ENCODE data around the gene AP3B1. TPM values are rescaled to one million over a fixed set of nuclear protein-coding genes. Genes with fewer than 3 reads are reported as not detected.

Gene AP3B1
- total and polyA plus RNA-seq, 2 donors from 2014 or later: 49.3 to 53.2 TPM

- H3K36me3 ChIP-seq (ENCODE audit: control insufficient read depth in 2 of 3, insufficient read depth in 3 of 3, low read length in 3 of 3): no peaks in the 10 kb centered on the region
- H3K9me3 ChIP-seq (ENCODE audit: control insufficient read depth in 2 of 3, insufficient read depth in 1 of 3, low read length in 3 of 3): no peaks in the 10 kb centered on the region
- FAIRE-seq: no peak
- no peaks in the 10 kb centered on the region for H3K27me3 ChIP-seq (ENCODE audit: control insufficient read depth, insufficient read depth, low read length)
- no peak overlapping the region for H3K9ac ChIP-seq (ENCODE audit: low read length in 3 of 3)
- no peak for DNase-seq
- TF ChIP-seq CTCF (IDR thresholded peaks at IDR 0.05; ENCODE audit: borderline replicate concordance, extremely low read depth, insufficient read depth): no peak
- no peak overlapping the region for H3K4me3 ChIP-seq (ENCODE audit: low read length in 3 of 3)
- H3K27ac ChIP-seq (ENCODE audit: low read depth in 2 of 2, low read length in 2 of 2): no peak overlapping the region
- intact Hi-C loops (cut with DNase I): no loop called here
- H3K4me1 ChIP-seq (ENCODE audit: control insufficient read depth in 2 of 3, insufficient read depth in 2 of 3, low read depth in 1 of 3, low read length in 3 of 3): no peaks in the 10 kb centered on the region
These were observed 166.6 kb downstream of the AP3B1 start for GRCh38 chr5:78127875-78128274.

GRCh38 chr5:78126536-78126935 is 168.0 kb downstream of the AP3B1 start:
- no peak for TF ChIP-seq CTCF (IDR thresholded peaks at IDR 0.05; ENCODE audit: borderline replicate concordance, extremely low read depth, insufficient read depth)
- Histone ChIP-seq H3K9ac (ENCODE audit: low read length in 3 of 3) (no peak overlapping the region), H3K36me3 (ENCODE audit: control insufficient read depth in 2 of 3, insufficient read depth in 3 of 3, low read length in 3 of 3) (no peaks in the 10 kb centered on the region), H3K9me3 (ENCODE audit: control insufficient read depth in 2 of 3, insufficient read depth in 1 of 3, low read length in 3 of 3) (no peaks in the 10 kb centered on the region), H3K27ac (ENCODE audit: low read depth in 2 of 2, low read length in 2 of 2) (no peak overlapping the region), H3K4me1 (ENCODE audit: control insufficient read depth in 2 of 3, insufficient read depth in 2 of 3, low read depth in 1 of 3, low read length in 3 of 3) (no peaks in the 10 kb centered on the region), H3K27me3 (ENCODE audit: control insufficient read depth, insufficient read depth, low read length) (no peaks in the 10 kb centered on the region), H3K4me3 (ENCODE audit: low read length in 3 of 3) (no peak overlapping the region)
- DNase-seq: no peak
- no peak for FAIRE-seq
- intact Hi-C loops (cut with DNase I): no loop called here

GRCh38 chr5:78116167-78116566 is 178.3 kb downstream of the AP3B1 start:
- DNase-seq: peak in 1 of 5 donors; percentile 5
- no peak for TF ChIP-seq CTCF (IDR thresholded peaks at IDR 0.05; ENCODE audit: borderline replicate concordance, extremely low read depth, insufficient read depth)
- no peaks in the 10 kb centered on the region for H3K27me3 ChIP-seq (ENCODE audit: control insufficient read depth, insufficient read depth, low read length)
- intact Hi-C loops (cut with DNase I): no loop called here
- H3K9ac ChIP-seq (ENCODE audit: low read length in 3 of 3): no peak overlapping the region
- H3K4me1 ChIP-seq (ENCODE audit: control insufficient read depth in 2 of 3, insufficient read depth in 2 of 3, low read depth in 1 of 3, low read length in 3 of 3): peaks cover 0 to 2% (median 0%) of the 10 kb centered on the region in 3 donors
- H3K27ac ChIP-seq (ENCODE audit: low read depth in 2 of 2, low read length in 2 of 2): no peak overlapping the region
- H3K4me3 ChIP-seq (ENCODE audit: low read length in 3 of 3): no peak overlapping the region
- H3K36me3 ChIP-seq (ENCODE audit: control insufficient read depth in 2 of 3, insufficient read depth in 3 of 3, low read length in 3 of 3): peaks cover 0 to 5% (median 0%) of the 10 kb centered on the region in 3 donors
- no peak for FAIRE-seq
- H3K9me3 ChIP-seq (ENCODE audit: control insufficient read depth in 2 of 3, insufficient read depth in 1 of 3, low read length in 3 of 3): no peaks in the 10 kb centered on the region

- intact Hi-C loops (cut with DNase I): no loop called here
- Histone ChIP-seq H3K9ac (ENCODE audit: low read length in 3 of 3) (no peak overlapping the region), H3K36me3 (ENCODE audit: control insufficient read depth in 2 of 3, insufficient read depth in 3 of 3, low read length in 3 of 3) (peaks cover 0 to 5% (median 0%) of the 10 kb centered on the region in 3 donors), H3K27me3 (ENCODE audit: control insufficient read depth, insufficient read depth, low read length) (no peaks in the 10 kb centered on the region), H3K4me1 (ENCODE audit: control insufficient read depth in 2 of 3, insufficient read depth in 2 of 3, low read depth in 1 of 3, low read length in 3 of 3) (peaks cover 0 to 2% (median 0%) of the 10 kb centered on the region in 3 donors), H3K9me3 (ENCODE audit: control insufficient read depth in 2 of 3, insufficient read depth in 1 of 3, low read length in 3 of 3) (no peaks in the 10 kb centered on the region), H3K27ac (ENCODE audit: low read depth in 2 of 2, low read length in 2 of 2) (no peak overlapping the region), H3K4me3 (ENCODE audit: low read length in 3 of 3) (no peak overlapping the region)
- no peak for FAIRE-seq
- no peak for DNase-seq
- no peak for TF ChIP-seq CTCF (IDR thresholded peaks at IDR 0.05; ENCODE audit: borderline replicate concordance, extremely low read depth, insufficient read depth)
These were observed 180.7 kb downstream of the AP3B1 start for GRCh38 chr5:78113689-78114264.
